Prostate gland (tissue), 2 donors: ENCODE data around the gene TARS1.

ENCODE experiments used
- CTCF ChIP-seq, 4 experiments: fragments of 200-600 bp in 2 of 4; fragments of 450-650 bp in 2 of 4; sonication (generic) in 2 of 4; IDR thresholded peaks; 1 replicate in 3 of 4; 2 replicates in 1 of 4; pipeline ENCODE4 v1.5.1; 2016 to 2019; ENCODE audit warnings: antibody characterized with exemption in 4 of 4, mild to moderate bottlenecking in 2 of 4, moderate library complexity in 2 of 4
- POLR2A ChIP-seq: fragments of 450-650 bp; IDR thresholded peaks from one replicate; pipeline ENCODE4 v1.6.1; 2016; ENCODE audit warnings: antibody characterized with exemption, mild to moderate bottlenecking

GRCh38 chr5:33423018-33423630 lies 17.6 kb upstream of the TARS1 start:
- no peak for TF ChIP-seq POLR2A
- TF ChIP-seq CTCF (IDR thresholded peaks at IDR 0.05) = peak in 2 of 4 experiments; percentile 33 to 40
